HCT116 (cell line): ENCODE measurements around the gene FHL5. TPM values are rescaled to one million over a fixed set of nuclear protein-coding genes. Genes with fewer than 3 reads are reported as not detected.
"Not testable (repeated sequence)": the region's sequence is repeated elsewhere in the genome, so short reads cannot be mapped to it uniquely, and the experiment has no call there.

Experiments
- ATAC-seq: fragments of 200-7000 bp; cut with Tn5 transposase; 2 replicates; pipeline ENCODE4 v1.9.1; 2020; ENCODE audit warnings: mild to moderate bottlenecking, moderate library complexity
- BruUV-seq: library from RNA; stranded (reverse); fragments of 400-500 nt; replicated peaks from 2 replicates; lab custom pipeline; 2021; lab: Mats Ljungman, UMichigan
- CTCF ChIA-PET: fragments of 300-600 bp; sonication (Branson Sonifier 250); formaldehyde crosslinking; loops from one replicate; lab custom pipeline; 2021; ENCODE audit warnings: antibody characterized with exemption; lab: Charles Lee
- POLR2A ChIA-PET: fragments of 300-600, 350-600 bp; sonication (Branson Sonifier 250); formaldehyde crosslinking; loops from one replicate; lab custom pipeline; 2021; ENCODE audit warnings: antibody characterized with exemption; lab: Charles Lee
- RAD21 ChIA-PET, 2 experiments: fragments of 300-600 bp; sonication (Branson Sonifier 250); formaldehyde crosslinking; loops; one replicate each; lab custom pipeline; 2023; ENCODE audit warnings: low total read pairs in 2 of 2; ENCODE audit not compliant: uncharacterized antibody in 2 of 2, unreplicated experiment in 2 of 2, low non-redundant PET in 1 of 2; lab: Charles Lee
- DNase-seq: peaks from one replicate; pipeline ENCODE4 v3.0.0-alpha.2; 2010; ENCODE audit warnings: low read depth, low spot score
- H2AFZ ChIP-seq: fragments of 200-600 bp; shearing (Covaris generic), sonication (generic); 2 replicates; pipeline ENCODE4 v1.6.1; 2017; ENCODE audit warnings: low read depth, mixed run types, mixed read lengths, antibody characterized with exemption, low read length; ENCODE audit not compliant: poor library complexity, severe bottlenecking
- H3K27ac ChIP-seq: 2 replicates; pipeline ENCODE4 v1.5.1; 2012; ENCODE audit warnings: low read depth, low read length
- H3K27me3 ChIP-seq: fragments of 200-600 bp; sonication (generic); 2 replicates; pipeline ENCODE4 v1.6.1; 2016; ENCODE audit warnings: mixed run types, low read length, mixed read lengths; ENCODE audit not compliant: insufficient read depth
- H3K36me3 ChIP-seq, 2 experiments: fragments of 200-500 bp in 1 of 2; fragments of 200-600 bp in 1 of 2; sonication (Bioruptor generic) in 1 of 2; sonication (generic) in 1 of 2; 2 replicates each; pipeline versions ENCODE4 v1.5.1 to v1.6.1; 2014 to 2016; ENCODE audit warnings: low read length in 2 of 2, inconsistent platforms in 1 of 2, mixed read lengths in 1 of 2, mixed run types in 1 of 2; ENCODE audit not compliant: insufficient read depth in 2 of 2, control insufficient read depth in 1 of 2
- H3K4me1 ChIP-seq, 2 experiments: fragments of 200-600 bp in 1 of 2; sonication (generic) in 1 of 2; 2 replicates each; pipeline versions ENCODE4 v1.5.1 to v1.6.1; 2012 to 2017; ENCODE audit warnings: low read length in 2 of 2, inconsistent platforms in 1 of 2, mild to moderate bottlenecking in 1 of 2, mixed read lengths in 1 of 2, mixed run types in 1 of 2, moderate library complexity in 1 of 2; ENCODE audit not compliant: insufficient read depth in 2 of 2, control insufficient read depth in 1 of 2
- H3K4me2 ChIP-seq: fragments of 200-600 bp; sonication (generic); 2 replicates; pipeline ENCODE4 v1.6.1; 2017; ENCODE audit warnings: mixed run types, low read length, mixed read lengths
- H3K4me3 ChIP-seq, 2 experiments: fragments of 200-600 bp in 1 of 2; sonication (generic) in 1 of 2; replicated peaks in 1 of 2; 2 replicates each; pipeline ENCODE4 v1.5.1; 2011 to 2016; ENCODE audit warnings: low read length in 2 of 2, control low read depth in 1 of 2, low read depth in 1 of 2, mild to moderate bottlenecking in 1 of 2, mixed read lengths in 1 of 2, mixed run types in 1 of 2
- H3K79me2 ChIP-seq: fragments of 200-600 bp; sonication (generic); 2 replicates; pipeline ENCODE4 v1.6.1; 2017; ENCODE audit warnings: mild to moderate bottlenecking, mixed run types, low read length, moderate library complexity, mixed read lengths; ENCODE audit not compliant: insufficient read depth
- H3K9ac ChIP-seq: fragments of 200-600 bp; sonication (generic); 2 replicates; pipeline ENCODE4 v1.6.1; 2016; ENCODE audit warnings: low read length, mixed read lengths
- H3K9me2 ChIP-seq: fragments of 200-600 bp; sonication (generic), shearing (Covaris generic); 2 replicates; pipeline ENCODE4 v1.6.1; 2017; ENCODE audit warnings: mixed run types, mild to moderate bottlenecking, moderate library complexity; ENCODE audit not compliant: insufficient read depth
- H3K9me3 ChIP-seq, 2 experiments: fragments of 200-500 bp in 1 of 2; fragments of 200-600 bp in 1 of 2; sonication (Bioruptor generic) in 1 of 2; sonication (generic) in 1 of 2; 2 replicates each; pipeline ENCODE4 v1.6.1; 2014 to 2017; ENCODE audit warnings: low read length in 2 of 2, mixed read lengths in 2 of 2, inconsistent platforms in 1 of 2, low read depth in 1 of 2, mild to moderate bottlenecking in 1 of 2, mixed run types in 1 of 2, moderate library complexity in 1 of 2; ENCODE audit not compliant: control insufficient read depth in 1 of 2, insufficient read depth in 1 of 2
- H4K20me1 ChIP-seq: fragments of 200-600 bp; sonication (generic), shearing (Covaris generic); 2 replicates; pipeline ENCODE4 v1.6.1; 2017; ENCODE audit warnings: mixed run types, mild to moderate bottlenecking, moderate library complexity; ENCODE audit not compliant: insufficient read depth
- EGR1 ChIP-seq: IDR thresholded peaks from 2 replicates; pipeline ENCODE4 v1.6.1; 2012; ENCODE audit warnings: low read depth
- EZH2 ChIP-seq: fragments of 200-600 bp; sonication (generic); IDR thresholded peaks from 2 replicates; pipeline ENCODE4 v1.6.1; 2017; ENCODE audit warnings: antibody characterized with exemption, mixed run types
- EZH2phosphoT487 ChIP-seq: fragments of 200-600 bp; IDR thresholded peaks from 2 replicates; pipeline ENCODE4 v1.6.1; 2018; ENCODE audit warnings: antibody characterized with exemption, borderline replicate concordance
- POLR2A ChIP-seq: IDR thresholded peaks from 2 replicates; pipeline ENCODE4 v1.7.0; 2011; ENCODE audit warnings: borderline replicate concordance; ENCODE audit not compliant: insufficient read depth, insufficient read length; ENCODE audit errors: extremely low read depth
- RAD21 ChIP-seq: IDR thresholded peaks from 2 replicates; pipeline ENCODE4 v1.6.1; 2012; ENCODE audit warnings: low read depth, mild to moderate bottlenecking
- SIN3A ChIP-seq: IDR thresholded peaks from 2 replicates; pipeline ENCODE4 v1.6.1; 2012; ENCODE audit warnings: low read depth
- SP1 ChIP-seq: IDR thresholded peaks from 2 replicates; pipeline ENCODE4 v1.6.1; 2012; ENCODE audit warnings: low read depth
- SRF ChIP-seq: IDR thresholded peaks from 2 replicates; pipeline ENCODE4 v1.6.1; 2012; ENCODE audit warnings: low read depth
- YY1 ChIP-seq: IDR thresholded peaks from 2 replicates; pipeline ENCODE4 v1.6.1; 2011; ENCODE audit warnings: low read length, low read depth, moderate library complexity, mild to moderate bottlenecking; ENCODE audit not compliant: insufficient replicate concordance; ENCODE audit errors: extremely low read depth
- ZFX ChIP-seq: fragments of 450-650 bp; IDR thresholded peaks from 2 replicates; pipeline ENCODE4 v1.6.1; 2017
- intact Hi-C: fragments of 100-400 bp; cut with micrococcal nuclease; formaldehyde crosslinking; loops from 2 replicates; pipeline ENCODE4 v1.10.0; 2022
- total RNA-seq: library from RNA; stranded (reverse); gene quantifications from one replicate; pipeline ENCODE4 v1.2.1, GENCODE V29; 2021; ENCODE audit not compliant: unreplicated experiment
- TF ChIP-seq, protein P1 (sequence below): IDR thresholded peaks from 2 replicates; pipeline ENCODE4 v1.6.1; 2012
- TF ChIP-seq, protein P2 (sequence below): IDR thresholded peaks from 2 replicates; pipeline ENCODE4 v1.6.1; 2012
- TF ChIP-seq, protein P3 (sequence below), 3 experiments: fragments of 200-600 bp in 1 of 3; sonication (generic) in 1 of 3; IDR thresholded peaks in 2 of 3; conservative IDR thresholded peaks in 1 of 3; 2 replicates each; pipeline ENCODE4 v1.5.1; 2012 to 2017; ENCODE audit warnings: low read depth in 2 of 3, low read length in 2 of 3, antibody characterized with exemption in 1 of 3, borderline replicate concordance in 1 of 3, control low read depth in 1 of 3, mild to moderate bottlenecking in 1 of 3, mixed read lengths in 1 of 3, mixed run types in 1 of 3, moderate library complexity in 1 of 3; ENCODE audit not compliant: insufficient read depth in 1 of 3

Gene FHL5
- total RNA-seq, 1 experiment from 2014 or later: not detected

DNA sequence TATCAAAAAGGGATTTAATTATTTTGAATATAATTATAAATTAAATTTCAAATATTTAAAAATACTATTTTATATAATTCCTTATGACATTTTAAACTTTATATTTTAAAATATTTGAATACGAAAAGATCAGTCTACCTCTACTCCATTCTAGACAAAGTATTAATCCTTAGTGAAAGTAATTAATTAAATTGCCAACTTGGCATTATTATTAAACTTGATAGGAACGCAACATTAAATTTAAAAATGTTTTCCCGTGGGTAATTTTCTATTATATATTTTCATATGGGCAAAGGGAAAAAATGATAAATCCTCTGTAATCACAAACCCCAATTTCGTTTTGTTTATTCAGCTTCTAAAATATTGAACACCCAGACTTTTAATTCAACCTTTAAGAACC is 8.4 kb upstream of the FHL5 start:
- Histone ChIP-seq H3K27me3 (no peaks in the 10 kb centered on the region), H3K79me2 (no peaks in the 10 kb centered on the region), H3K4me2 (no peak overlapping the region), H3K27ac (no peak overlapping the region), H3K9ac (no peak overlapping the region), H3K9me3 (no peaks in the 10 kb centered on the region), H2AFZ (no peak overlapping the region), H3K9me2 (no peaks in the 10 kb centered on the region), H3K4me1 (no peaks in the 10 kb centered on the region), H3K36me3 (peaks cover 13 to 15% of the 10 kb centered on the region in 2 experiments; a peak in 3 of 4 replicates), H4K20me1 (no peaks in the 10 kb centered on the region), H3K4me3 (no peak overlapping the region)
- POLR2A ChIA-PET: no interaction called here
- DNase-seq: no peak
- CTCF ChIA-PET: no interaction called here
- no peak for TF ChIP-seq EGR1
- no peak for TF ChIP-seq POLR2A
- TF ChIP-seq, protein P1, sequence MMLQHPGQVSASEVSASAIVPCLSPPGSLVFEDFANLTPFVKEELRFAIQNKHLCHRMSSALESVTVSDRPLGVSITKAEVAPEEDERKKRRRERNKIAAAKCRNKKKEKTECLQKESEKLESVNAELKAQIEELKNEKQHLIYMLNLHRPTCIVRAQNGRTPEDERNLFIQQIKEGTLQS: no peak
- TF ChIP-seq SIN3A: no peak
- TF ChIP-seq, protein P2, sequence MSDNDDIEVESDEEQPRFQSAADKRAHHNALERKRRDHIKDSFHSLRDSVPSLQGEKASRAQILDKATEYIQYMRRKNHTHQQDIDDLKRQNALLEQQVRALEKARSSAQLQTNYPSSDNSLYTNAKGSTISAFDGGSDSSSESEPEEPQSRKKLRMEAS: no peak
- no peak for TF ChIP-seq SP1
- TF ChIP-seq SRF: no peak
- TF ChIP-seq ZFX: no peak
- no peak for TF ChIP-seq RAD21
- no peak for TF ChIP-seq YY1
- TF ChIP-seq, protein P3, sequence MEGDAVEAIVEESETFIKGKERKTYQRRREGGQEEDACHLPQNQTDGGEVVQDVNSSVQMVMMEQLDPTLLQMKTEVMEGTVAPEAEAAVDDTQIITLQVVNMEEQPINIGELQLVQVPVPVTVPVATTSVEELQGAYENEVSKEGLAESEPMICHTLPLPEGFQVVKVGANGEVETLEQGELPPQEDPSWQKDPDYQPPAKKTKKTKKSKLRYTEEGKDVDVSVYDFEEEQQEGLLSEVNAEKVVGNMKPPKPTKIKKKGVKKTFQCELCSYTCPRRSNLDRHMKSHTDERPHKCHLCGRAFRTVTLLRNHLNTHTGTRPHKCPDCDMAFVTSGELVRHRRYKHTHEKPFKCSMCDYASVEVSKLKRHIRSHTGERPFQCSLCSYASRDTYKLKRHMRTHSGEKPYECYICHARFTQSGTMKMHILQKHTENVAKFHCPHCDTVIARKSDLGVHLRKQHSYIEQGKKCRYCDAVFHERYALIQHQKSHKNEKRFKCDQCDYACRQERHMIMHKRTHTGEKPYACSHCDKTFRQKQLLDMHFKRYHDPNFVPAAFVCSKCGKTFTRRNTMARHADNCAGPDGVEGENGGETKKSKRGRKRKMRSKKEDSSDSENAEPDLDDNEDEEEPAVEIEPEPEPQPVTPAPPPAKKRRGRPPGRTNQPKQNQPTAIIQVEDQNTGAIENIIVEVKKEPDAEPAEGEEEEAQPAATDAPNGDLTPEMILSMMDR (IDR thresholded peaks at IDR 0.05 in 2 of 3, conservative IDR thresholded peaks at IDR 0.05 in 1 of 3; ENCODE audit: borderline replicate concordance in 1 of 3, insufficient read depth in 1 of 3, low read depth in 2 of 3, low read length in 2 of 3): no peak
- TF ChIP-seq EZH2phosphoT487: no peak
- TF ChIP-seq EZH2: no peak
- no TSS peak for BruUV-seq
- ATAC-seq: no peak
- intact Hi-C loops: no loop called here
- RAD21 ChIA-PET: no interaction called here

DNA sequence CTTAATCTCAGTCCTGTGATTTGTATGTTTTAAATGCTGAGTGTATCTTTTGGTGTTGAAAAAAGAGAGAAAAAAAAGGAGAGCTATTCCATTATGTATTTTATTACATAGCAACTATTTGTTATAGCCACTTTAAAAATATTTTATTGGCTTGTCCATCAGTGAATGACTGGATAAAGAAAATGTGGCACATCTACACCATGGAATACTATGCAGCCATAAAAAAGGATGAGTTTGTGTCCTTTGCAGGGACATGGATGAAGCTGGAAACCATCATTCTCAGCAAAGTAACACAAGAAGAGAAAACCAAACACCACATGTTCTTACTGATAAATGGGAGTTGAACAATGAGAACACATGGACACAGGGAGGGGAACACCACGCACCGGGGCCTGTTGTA is 3.2 kb upstream of the FHL5 start:
- H3K9me3 ChIP-seq, H3K27me3 ChIP-seq, H3K4me3 ChIP-seq, RAD21 ChIA-PET, H2AFZ ChIP-seq, DNase-seq, BruUV-seq, H3K27ac ChIP-seq, H3K79me2 ChIP-seq, intact Hi-C loops, CTCF ChIA-PET, ATAC-seq, H3K9me2 ChIP-seq, H3K36me3 ChIP-seq, H3K9ac ChIP-seq, H4K20me1 ChIP-seq, H3K4me2 ChIP-seq, POLR2A ChIA-PET, H3K4me1 ChIP-seq: not testable (repeated sequence)
